ENCODE data around the gene MARVELD1. TPM values are rescaled to one million over a fixed set of nuclear protein-coding genes. Genes with fewer than 3 reads are reported as not detected.
"Not testable (repeated sequence)": the region's sequence is repeated elsewhere in the genome, so short reads cannot be mapped to it uniquely, and the experiment has no call there.

The MARVELD1 gene
- total and polyA plus RNA-seq, 12 donors, result 2.8 to 11.9 (median 5.8) TPM

DNA sequence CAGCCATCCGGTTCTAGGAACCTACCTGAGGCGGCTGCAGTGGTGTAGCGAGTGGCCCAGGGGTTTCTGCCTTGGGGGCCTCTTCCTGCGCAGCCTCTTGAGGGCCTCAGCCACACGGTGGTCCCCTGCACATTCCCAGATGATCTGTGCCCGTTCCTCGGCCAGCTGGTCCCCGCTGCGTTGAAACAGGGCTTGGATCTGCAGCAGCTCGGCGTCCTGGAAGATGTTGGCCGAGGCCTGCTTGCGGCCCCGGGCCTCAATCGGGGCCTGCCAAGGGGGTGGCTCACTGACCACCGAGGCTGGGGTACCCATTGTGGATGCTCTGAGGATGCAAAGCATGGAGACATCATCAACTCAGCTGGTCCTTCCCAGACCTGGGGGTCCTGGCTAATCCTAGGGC lies 33.9 kb upstream of the MARVELD1 start:
- Histone ChIP-seq H3K4me3 (no peak overlapping the region), H3K9me3 (no peaks in the 10 kb centered on the region), H3K4me1 (peaks cover 0 to 29% (median 12%) of the 10 kb centered on the region in 9 donors), H3K36me3 (peaks cover 0 to 48% (median 27%) of the 10 kb centered on the region in 9 donors), H3K27ac (no peak overlapping the region), H3K27me3 (no peaks in the 10 kb centered on the region)
- WGBS, 2 donors, result 92 to 95% methylated on average over 16 of the region's 16 CpGs
- no peak for DNase-seq
- TF ChIP-seq, protein P1, sequence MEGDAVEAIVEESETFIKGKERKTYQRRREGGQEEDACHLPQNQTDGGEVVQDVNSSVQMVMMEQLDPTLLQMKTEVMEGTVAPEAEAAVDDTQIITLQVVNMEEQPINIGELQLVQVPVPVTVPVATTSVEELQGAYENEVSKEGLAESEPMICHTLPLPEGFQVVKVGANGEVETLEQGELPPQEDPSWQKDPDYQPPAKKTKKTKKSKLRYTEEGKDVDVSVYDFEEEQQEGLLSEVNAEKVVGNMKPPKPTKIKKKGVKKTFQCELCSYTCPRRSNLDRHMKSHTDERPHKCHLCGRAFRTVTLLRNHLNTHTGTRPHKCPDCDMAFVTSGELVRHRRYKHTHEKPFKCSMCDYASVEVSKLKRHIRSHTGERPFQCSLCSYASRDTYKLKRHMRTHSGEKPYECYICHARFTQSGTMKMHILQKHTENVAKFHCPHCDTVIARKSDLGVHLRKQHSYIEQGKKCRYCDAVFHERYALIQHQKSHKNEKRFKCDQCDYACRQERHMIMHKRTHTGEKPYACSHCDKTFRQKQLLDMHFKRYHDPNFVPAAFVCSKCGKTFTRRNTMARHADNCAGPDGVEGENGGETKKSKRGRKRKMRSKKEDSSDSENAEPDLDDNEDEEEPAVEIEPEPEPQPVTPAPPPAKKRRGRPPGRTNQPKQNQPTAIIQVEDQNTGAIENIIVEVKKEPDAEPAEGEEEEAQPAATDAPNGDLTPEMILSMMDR (IDR thresholded peaks at IDR 0.05), result no peak
- ATAC-seq, result no peak
- intact Hi-C loops (cut with DNase I), result loop anchor here in 5 of 10 donors (5.0 kb wide), 1 partner anchor 53 kb away; no protein-coding TSS in a partner anchor

DNA sequence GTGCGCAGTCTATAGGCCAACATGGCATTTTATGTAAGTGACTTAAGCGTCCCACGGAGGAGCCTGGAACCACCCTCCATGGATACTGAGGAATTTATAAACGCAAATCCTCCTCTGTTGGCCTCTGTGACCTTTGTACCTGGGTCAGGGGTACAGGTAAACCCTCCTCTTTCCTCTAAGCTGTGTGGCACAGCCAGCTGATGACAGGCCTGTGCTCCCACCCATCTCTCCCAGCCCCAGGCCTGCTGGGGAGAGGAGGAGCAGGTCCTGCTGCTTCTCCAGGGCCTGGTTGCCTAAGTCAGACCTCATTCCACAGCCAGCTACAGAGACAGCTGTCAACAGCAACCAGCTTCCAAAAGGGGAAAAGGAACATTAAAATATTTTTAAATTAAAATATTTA lies 31.5 kb upstream of the MARVELD1 start:
- DNase-seq, result no peak
- H3K4me1 ChIP-seq, result peaks cover 6 to 48% (median 32%) of the 10 kb centered on the region in 9 donors
- no peak overlapping the region for H3K4me3 ChIP-seq
- no peak for ATAC-seq
- no peaks in the 10 kb centered on the region for H3K27me3 ChIP-seq
- 85 to 91% methylated on average over 4 of the region's 4 CpGs for WGBS, 2 donors
- TF ChIP-seq, protein P1 (IDR thresholded peaks at IDR 0.05), result no peak
- H3K36me3 ChIP-seq, result peaks cover 0 to 25% (median 8%) of the 10 kb centered on the region in 9 donors
- no peaks in the 10 kb centered on the region for H3K9me3 ChIP-seq
- intact Hi-C loops (cut with DNase I), result no loop called here
- no peak overlapping the region for H3K27ac ChIP-seq

DNA sequence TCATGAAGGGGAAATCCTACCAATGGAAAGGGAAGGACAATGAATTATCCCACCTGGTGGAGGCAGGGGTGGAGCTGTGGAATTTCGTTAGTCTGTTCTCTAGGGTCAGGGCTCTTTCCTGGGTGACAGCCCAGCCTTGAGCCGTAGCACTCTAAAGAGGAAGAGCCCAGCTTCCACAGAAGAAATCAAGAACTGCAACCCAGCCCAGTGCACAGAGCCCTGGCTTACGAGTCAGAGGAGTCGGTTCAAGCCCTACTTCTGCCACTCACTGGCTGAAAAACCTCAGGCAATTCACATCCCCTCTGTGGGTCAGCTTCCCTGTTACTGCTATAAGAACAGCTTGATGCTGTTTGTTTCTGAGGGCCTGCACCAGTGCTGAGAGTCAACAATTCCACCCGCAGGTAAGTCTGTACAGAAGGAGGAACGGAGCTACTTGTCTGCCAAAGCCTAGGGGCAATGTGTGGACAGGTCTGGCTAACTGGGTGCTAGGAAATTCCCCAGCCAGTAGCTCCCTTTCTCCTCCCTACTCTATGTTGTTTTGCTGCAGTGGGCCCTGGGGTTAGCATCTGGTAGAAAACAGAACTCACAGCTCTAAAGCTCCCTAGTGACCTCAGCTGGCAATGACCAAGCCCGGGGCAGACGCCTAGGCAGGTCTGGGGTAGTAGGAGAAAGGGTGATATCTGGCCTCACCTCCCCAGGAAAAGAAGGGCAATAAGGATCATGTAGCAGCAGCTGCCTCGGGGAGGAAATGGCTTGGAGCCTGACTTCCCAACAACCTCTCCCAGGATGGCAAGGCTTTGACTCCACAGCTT lies 29.8 kb upstream of the MARVELD1 start:
- intact Hi-C loops (cut with DNase I), result no loop called here
- DNase-seq (no peak), ATAC-seq (no peak)
- H3K4me3 ChIP-seq, result peak overlapping the region in 1 of 10 donors; percentile 15
- H3K36me3 ChIP-seq, result peaks cover 0 to 11% (median 0%) of the 10 kb centered on the region in 9 donors
- H3K27ac ChIP-seq, result peak overlapping the region in 8 of 10 donors; percentile 1 to 90 (median 24)
- H3K27me3 ChIP-seq, result no peaks in the 10 kb centered on the region
- no peaks in the 10 kb centered on the region for H3K9me3 ChIP-seq
- TF ChIP-seq, protein P1 (IDR thresholded peaks at IDR 0.05), result no peak
- peaks cover 10 to 60% (median 42%) of the 10 kb centered on the region in 9 donors for H3K4me1 ChIP-seq
- 53 to 61% methylated on average over 9 of the region's 9 CpGs for WGBS, 2 donors

DNA sequence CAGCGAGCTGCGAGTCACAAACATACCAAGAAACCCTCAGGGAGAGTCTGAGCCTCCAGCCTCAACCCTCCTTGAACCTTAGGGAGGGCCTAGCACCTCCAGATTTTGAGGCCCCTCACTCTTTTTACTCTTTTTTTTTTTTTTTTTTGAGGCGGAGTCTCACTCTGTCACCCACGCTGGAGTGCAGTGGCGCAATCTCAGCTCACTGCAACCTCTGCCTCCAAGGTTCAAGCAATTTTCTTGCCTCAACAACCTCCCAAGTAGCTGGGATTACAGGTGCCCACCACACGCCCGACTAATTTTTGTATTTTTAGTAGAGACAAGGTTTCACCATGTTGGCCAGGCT lies 29.2 kb upstream of the MARVELD1 start:
- H3K9me3 ChIP-seq; H3K36me3 ChIP-seq; ATAC-seq; intact Hi-C loops (cut with DNase I); H3K27me3 ChIP-seq; DNase-seq: not testable (repeated sequence)
- 73 to 86% methylated on average over 7 of the region's 7 CpGs for WGBS, 2 donors
- Histone ChIP-seq H3K27ac (peak overlapping the region in 6 of 10 donors; percentile 1 to 90 (median 42)), H3K4me3 (peak overlapping the region in 1 of 10 donors; percentile 80), H3K4me1 (peaks cover 10 to 60% (median 42%) of the 10 kb centered on the region in 9 donors)
